AG08395 (cell line): ENCODE data around the gene EEF1A1.
"Not testable (repeated sequence)": the region's sequence is repeated elsewhere in the genome, so short reads cannot be mapped to it uniquely, and the experiment has no call there.

Experiments
- DNase-seq: peaks from one replicate; pipeline ENCODE4 v3.0.0; 2012; ENCODE audit warnings: mixed read lengths, low spot score

EEF1A1 gene

GRCh38 chr6:73520688-73521350, at the start of gene EEF1A1:
Gene EEF1A1, minus strand, starts transcription at chr6:73521032. Its CDS starts 1,006 bp downstream, at chr6:73520026.
- peak; percentile 98 for DNase-seq

- no peak for DNase-seq
Measured at GRCh38 chr6:73569121-73569520, 48.3 kb upstream of the EEF1A1 start.

GRCh38 chr6:73566954-73567591, 46.2 kb upstream of the EEF1A1 start:
- peak; percentile 85 for DNase-seq

- DNase-seq: not testable (repeated sequence)
Measured at GRCh38 chr6:73566486-73566871, 45.6 kb upstream of the EEF1A1 start.

GRCh38 chr6:73565767-73566485, 45.1 kb upstream of the EEF1A1 start:
- peak; percentile 26 for DNase-seq

GRCh38 chr6:73564578-73565345, 43.9 kb upstream of the EEF1A1 start:
- DNase-seq: no peak

- DNase-seq: no peak
Measured at GRCh38 chr6:73562558-73562957, 41.7 kb upstream of the EEF1A1 start.

GRCh38 chr6:73560853-73561407, 40.1 kb upstream of the EEF1A1 start:
- no peak for DNase-seq

GRCh38 chr6:73560182-73560732, 39.4 kb upstream of the EEF1A1 start:
- no peak for DNase-seq

GRCh38 chr6:73559399-73559794, 38.6 kb upstream of the EEF1A1 start:
- not testable (repeated sequence) for DNase-seq

GRCh38 chr6:73558624-73559398, 38.0 kb upstream of the EEF1A1 start:
- DNase-seq: no peak

GRCh38 chr6:73556836-73557235, 36.0 kb upstream of the EEF1A1 start:
- no peak for DNase-seq

- DNase-seq: not testable (repeated sequence)
Measured at GRCh38 chr6:73555380-73555949, 34.6 kb upstream of the EEF1A1 start.

GRCh38 chr6:73551115-73551514, 30.3 kb upstream of the EEF1A1 start:
- not testable (repeated sequence) for DNase-seq

GRCh38 chr6:73548458-73549446, 27.9 kb upstream of the EEF1A1 start:
- DNase-seq: no peak

- DNase-seq: no peak
Measured at GRCh38 chr6:73547036-73547435, 26.2 kb upstream of the EEF1A1 start.

- no peak for DNase-seq
Measured at GRCh38 chr6:73542891-73543290, 22.1 kb upstream of the EEF1A1 start.

- DNase-seq: not testable (repeated sequence)
Measured at GRCh38 chr6:73542481-73542880, 21.6 kb upstream of the EEF1A1 start.

- no peak for DNase-seq
Measured at GRCh38 chr6:73538116-73538779, 17.4 kb upstream of the EEF1A1 start.
